Astrocyte (in vitro differentiated cells and primary cell): Measurements from ENCODE around the gene PRR7. TPM values are rescaled to one million over a fixed set of nuclear protein-coding genes. Genes with fewer than 3 reads are reported as not detected.

Experiments
- DNase-seq: peaks from one replicate; pipeline ENCODE4 v3.0.0-alpha.2; 2010; ENCODE audit warnings: low read depth
- FAIRE-seq: peaks from 2 replicates; lab custom pipeline; 2011; peaks lifted over from hg19 to GRCh38; lab: Jason Lieb, UNC
- H2AFZ ChIP-seq: 2 replicates; pipeline ENCODE4 v1.6.0; 2012; ENCODE audit warnings: low read depth, low read length, inconsistent platforms
- H3K27ac ChIP-seq: 2 replicates; pipeline ENCODE4 v1.5.1; 2011; ENCODE audit warnings: low read depth, low read length, inconsistent platforms
- H3K27me3 ChIP-seq: 2 replicates; pipeline ENCODE4 v1.6.0; 2011; ENCODE audit warnings: low read length, inconsistent platforms; ENCODE audit not compliant: insufficient read depth
- H3K36me3 ChIP-seq: 2 replicates; pipeline ENCODE4 v1.5.1; 2011; ENCODE audit warnings: low read length, inconsistent platforms; ENCODE audit not compliant: insufficient read depth
- H3K4me1 ChIP-seq: 2 replicates; pipeline ENCODE4 v1.5.1; 2011; ENCODE audit warnings: low read length, inconsistent platforms; ENCODE audit not compliant: insufficient read depth
- H3K4me2 ChIP-seq: 2 replicates; pipeline ENCODE4 v1.6.0; 2012; ENCODE audit warnings: low read length, inconsistent platforms
- H3K4me3 ChIP-seq: 2 replicates; pipeline ENCODE4 v1.5.1; 2011; ENCODE audit warnings: low read depth, mild to moderate bottlenecking, low read length, inconsistent platforms; ENCODE audit not compliant: insufficient read depth
- H3K79me2 ChIP-seq: 2 replicates; pipeline ENCODE4 v1.6.0; 2012; ENCODE audit warnings: mild to moderate bottlenecking, low read length, inconsistent platforms; ENCODE audit not compliant: insufficient read depth
- H3K9ac ChIP-seq: 2 replicates; pipeline ENCODE4 v1.6.0; 2012; ENCODE audit warnings: mild to moderate bottlenecking, low read length, inconsistent platforms
- H3K9me3 ChIP-seq: 2 replicates; pipeline ENCODE4 v1.5.1; 2012; ENCODE audit warnings: low read depth, mild to moderate bottlenecking, low read length, inconsistent platforms; ENCODE audit not compliant: insufficient read depth
- H4K20me1 ChIP-seq: 2 replicates; pipeline ENCODE4 v1.6.0; 2012; ENCODE audit warnings: low read length, inconsistent platforms; ENCODE audit not compliant: insufficient read depth
- H3K27ac Mint-ChIP-seq: one replicate; pipeline ENCODE4 v1.8.0; 2021; ENCODE audit warnings: mild to moderate bottlenecking, mixed read lengths; ENCODE audit not compliant: unreplicated experiment
- H3K27me3 Mint-ChIP-seq: one replicate; pipeline ENCODE4 v1.8.0; 2021; ENCODE audit warnings: low read depth, mixed read lengths; ENCODE audit not compliant: unreplicated experiment
- H3K36me3 Mint-ChIP-seq: one replicate; pipeline ENCODE4 v1.8.0; 2021; ENCODE audit warnings: low read depth, mixed read lengths; ENCODE audit not compliant: unreplicated experiment
- H3K4me1 Mint-ChIP-seq: one replicate; pipeline ENCODE4 v1.8.0; 2021; ENCODE audit warnings: low read depth, mixed read lengths; ENCODE audit not compliant: unreplicated experiment
- H3K4me3 Mint-ChIP-seq: one replicate; pipeline ENCODE4 v1.8.0; 2021; ENCODE audit warnings: mild to moderate bottlenecking, moderate library complexity, mixed read lengths; ENCODE audit not compliant: unreplicated experiment
- H3K9me3 Mint-ChIP-seq: one replicate; pipeline ENCODE4 v1.8.0; 2021; ENCODE audit warnings: mild to moderate bottlenecking, mixed read lengths; ENCODE audit not compliant: unreplicated experiment
- CTCF ChIP-seq: IDR thresholded peaks from 2 replicates; pipeline ENCODE4 v1.5.1; 2011; ENCODE audit warnings: low read depth, mild to moderate bottlenecking, inconsistent platforms, low read length, moderate library complexity; ENCODE audit not compliant: insufficient read depth
- EZH2 ChIP-seq: IDR thresholded peaks from 2 replicates; pipeline ENCODE4 v1.6.1; 2012; ENCODE audit warnings: mild to moderate bottlenecking, low read length, inconsistent platforms; ENCODE audit not compliant: insufficient read depth
- total RNA-seq: library from RNA; stranded (reverse); gene quantifications from 2 replicates; pipeline ENCODE4 v1.2.1, GENCODE V29; 2021

Gene PRR7
- total RNA-seq, 1 donor from 2014 or later = 9.9 TPM

- DNase-seq (peak; percentile 51), FAIRE-seq (no peak)
- Mint-ChIP-seq H3K4me1 (peaks cover 9% of the 10 kb centered on the region), H3K9me3 (no peaks in the 10 kb centered on the region), H3K36me3 (peaks cover 7% of the 10 kb centered on the region), H3K27me3 (peaks cover 4% of the 10 kb centered on the region), H3K27ac (no peak overlapping the region), H3K4me3 (no peak overlapping the region)
- H3K27me3 ChIP-seq = no peaks in the 10 kb centered on the region
- H2AFZ ChIP-seq = no peak overlapping the region
- H3K36me3 ChIP-seq = peaks cover 13% of the 10 kb centered on the region
- no peak for TF ChIP-seq EZH2
- TF ChIP-seq CTCF = peak; percentile 57
- peak overlapping the region; percentile 52 for H3K9ac ChIP-seq
- peak overlapping the region; percentile 39 for H3K4me3 ChIP-seq
- peaks cover 82% of the 10 kb centered on the region for H4K20me1 ChIP-seq
- H3K79me2 ChIP-seq = peaks cover 4% of the 10 kb centered on the region
- H3K9me3 ChIP-seq = no peaks in the 10 kb centered on the region
- H3K27ac ChIP-seq = peak overlapping the region; percentile 58
- H3K4me2 ChIP-seq = peak overlapping the region; percentile 83
- peaks cover 36% of the 10 kb centered on the region for H3K4me1 ChIP-seq
These were observed 7.9 kb downstream of the PRR7 start for GRCh38 chr5:177454397-177455035.

- peak overlapping the region; percentile 58 for H3K27ac ChIP-seq
- FAIRE-seq = no peak
- peaks cover 7% of the 10 kb centered on the region for H3K36me3 Mint-ChIP-seq
- peak; percentile 49 for DNase-seq
- H3K9me3 Mint-ChIP-seq = no peaks in the 10 kb centered on the region
- H3K9me3 ChIP-seq = no peaks in the 10 kb centered on the region
- peaks cover 4% of the 10 kb centered on the region for H3K27me3 Mint-ChIP-seq
- H3K4me3 Mint-ChIP-seq = no peak overlapping the region
- H3K4me1 Mint-ChIP-seq = peaks cover 9% of the 10 kb centered on the region
- peaks cover 7% of the 10 kb centered on the region for H3K79me2 ChIP-seq
- peak; percentile 34 for TF ChIP-seq CTCF
- no peak for TF ChIP-seq EZH2
- peak overlapping the region; percentile 83 for H3K4me2 ChIP-seq
- peak overlapping the region; percentile 52 for H3K9ac ChIP-seq
- H3K4me1 ChIP-seq = peaks cover 36% of the 10 kb centered on the region
- no peak overlapping the region for H3K27ac Mint-ChIP-seq
- H3K4me3 ChIP-seq = peak overlapping the region; percentile 39
- H3K27me3 ChIP-seq = no peaks in the 10 kb centered on the region
- H3K36me3 ChIP-seq = peaks cover 15% of the 10 kb centered on the region
- peaks cover 82% of the 10 kb centered on the region for H4K20me1 ChIP-seq
- H2AFZ ChIP-seq = no peak overlapping the region
These were observed 8.5 kb downstream of the PRR7 start for GRCh38 chr5:177455036-177455660.
